NT2/D1 (cell line): ENCODE results near the gene UBE2E1.

Experiments
- SUZ12 ChIP-seq: IDR thresholded peaks from 2 replicates; pipeline ENCODE4 v1.6.1; 2011; ENCODE audit not compliant: insufficient read length, insufficient read depth; ENCODE audit errors: extremely low read depth
- ZNF274 ChIP-seq: IDR thresholded peaks from 2 replicates; pipeline ENCODE4 v1.6.1; 2011; ENCODE audit warnings: mild to moderate bottlenecking, low read depth, low read length

DNA sequence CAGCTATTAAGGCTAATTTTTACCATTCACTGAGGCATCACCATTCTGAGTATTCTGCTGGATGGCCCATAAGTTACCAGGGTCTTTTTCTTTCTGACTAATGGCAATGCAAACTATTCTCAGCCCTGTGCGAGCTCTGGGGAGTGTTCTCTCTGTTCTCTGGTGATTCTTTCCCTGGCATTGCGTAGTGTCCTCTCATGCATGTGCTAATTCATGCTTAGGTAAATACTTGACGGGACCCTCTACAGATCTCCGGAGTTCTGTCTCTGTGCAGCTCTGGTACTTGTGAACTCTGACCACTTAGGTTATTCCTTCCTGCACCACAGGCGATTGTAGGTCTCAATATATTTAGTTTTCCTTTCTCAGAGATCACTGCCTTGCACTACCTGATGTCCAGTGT, 34.8 kb downstream of the UBE2E1 start:
- TF ChIP-seq SUZ12 (no peak), ZNF274 (no peak)
